Heart left ventricle (tissue), 13 donors: ENCODE data around the gene PSMD11.

Experiments used
- CTCF ChIP-seq, 12 donors: fragments of 200-600 bp; sonication (generic) in 4 of 12; IDR thresholded peaks; one replicate each; pipeline versions ENCODE4 v1.5.0 to v1.8.0; 2018 to 2022; ENCODE audit warnings: antibody characterized with exemption in 12 of 12, mild to moderate bottlenecking in 5 of 12
- POLR2A ChIP-seq, 2 donors: fragments of 450-650 bp; IDR thresholded peaks; one replicate each; pipeline ENCODE4 v1.6.1; 2017; ENCODE audit warnings: antibody characterized with exemption in 2 of 2, mild to moderate bottlenecking in 2 of 2, moderate library complexity in 2 of 2
- donor health status: ischemic (EF 13 %, LVEDD 7.1; RV severe dilation, severe dysfunction).
- donor health status: DM: no; HTN: yes; CAD: no.
- donor health status: DM: no; HTN: no; CAD: no.
- donor health status: ischemic (EF 25% LVEDD 6.9; RV normal size, moderate dysfunction).
- donor health status: ischemic (EF 25% LVEDD 5.7; RV mildly dilated, moderate dysfunction).
- donor health status: ischemic (EF 35%, LVEDD 5.7; RV mildly dilated, moderate dysfunction).
- donor health status: nonischemic (EF 11% LVEDD 7.7; RV severe dilation, severe dysfunction).
- donor health status: DM: yes; HTN: yes; CAD: no.
- donor health status: PGD.
- donor health status: ischemic (EF 29% LVEDD 5.4; RV normal size, mild dysfunction).
- donor health status: nonischemic (EF 23%, LVEDD 6.1; RV moderate dilation, normal function).

- TF ChIP-seq CTCF (IDR thresholded peaks at IDR 0.05): no peak
- no peak for TF ChIP-seq POLR2A (IDR thresholded peaks at IDR 0.05)
Observed at GRCh38 chr17:32452281-32452680, 8.0 kb downstream of the PSMD11 start.
